ENCODE data around the gene RTN4IP1.
A peak's percentile ranks its signal among the peaks of the same experiment; 100 is the strongest.

The RTN4IP1 gene

DNA sequence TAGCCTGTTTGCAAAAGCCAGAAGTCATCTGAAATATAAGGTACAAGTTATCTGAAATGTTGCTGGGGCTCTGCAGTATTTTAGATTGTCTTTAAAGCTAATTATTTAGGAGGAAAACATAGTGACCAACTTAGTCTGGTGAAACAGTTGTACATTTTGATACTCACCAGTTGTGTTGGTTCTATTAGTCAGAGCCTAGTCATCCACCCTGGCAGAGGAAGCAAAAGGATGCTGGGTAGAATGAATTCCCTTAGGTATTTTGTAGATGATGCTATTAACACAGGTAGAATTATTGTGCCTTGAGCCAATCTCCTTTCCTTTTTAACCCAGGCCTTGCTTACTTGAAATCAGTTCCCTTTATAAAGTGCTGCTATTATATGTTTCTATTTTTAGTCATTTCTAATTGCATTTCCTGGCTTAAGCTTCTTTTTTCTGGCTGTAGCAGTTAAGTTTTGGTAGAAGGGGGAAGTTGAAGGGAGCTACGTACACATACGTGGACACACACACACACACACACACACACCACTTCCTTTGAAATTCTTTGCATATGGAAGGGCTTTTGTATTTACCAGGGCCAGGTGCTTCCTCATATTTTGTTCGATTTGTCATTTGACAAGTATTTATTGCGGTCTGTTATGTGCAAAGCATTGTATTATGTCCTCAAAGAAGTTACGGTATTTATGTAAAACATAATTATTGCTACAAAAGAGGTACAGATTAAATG lies 82.4 kb downstream of the RTN4IP1 start:
- peak; percentile 73 for DNase-seq (ENCODE audit: low read depth)

GRCh38 chr6:106546261-106546690 lies 83.0 kb downstream of the RTN4IP1 start:
- no peak for DNase-seq (ENCODE audit: low read depth)

DNA sequence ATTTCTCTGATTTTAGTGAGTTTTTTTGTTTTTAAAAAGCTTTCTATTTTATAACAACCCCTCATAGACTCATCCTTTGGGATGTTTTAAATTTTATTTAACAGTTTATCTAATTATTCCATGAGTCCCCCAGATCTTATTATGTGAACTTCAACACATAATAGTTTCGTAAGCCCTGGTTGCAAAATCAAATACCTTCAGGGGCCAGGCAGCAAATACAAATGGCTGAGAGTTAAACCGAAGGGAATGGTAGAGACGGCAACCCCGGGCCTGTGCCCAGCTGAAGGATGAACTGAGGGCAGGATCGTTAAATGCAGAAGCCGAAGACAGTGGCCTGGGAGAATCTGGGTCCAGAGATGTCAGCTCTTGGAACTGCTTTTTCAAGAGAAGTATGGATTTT lies 88.4 kb downstream of the RTN4IP1 start:
- no peak for DNase-seq (ENCODE audit: low read depth)

- no peak for DNase-seq (ENCODE audit: low read depth)
Measured at GRCh38 chr6:106540432-106540831, 88.9 kb downstream of the RTN4IP1 start.

DNA sequence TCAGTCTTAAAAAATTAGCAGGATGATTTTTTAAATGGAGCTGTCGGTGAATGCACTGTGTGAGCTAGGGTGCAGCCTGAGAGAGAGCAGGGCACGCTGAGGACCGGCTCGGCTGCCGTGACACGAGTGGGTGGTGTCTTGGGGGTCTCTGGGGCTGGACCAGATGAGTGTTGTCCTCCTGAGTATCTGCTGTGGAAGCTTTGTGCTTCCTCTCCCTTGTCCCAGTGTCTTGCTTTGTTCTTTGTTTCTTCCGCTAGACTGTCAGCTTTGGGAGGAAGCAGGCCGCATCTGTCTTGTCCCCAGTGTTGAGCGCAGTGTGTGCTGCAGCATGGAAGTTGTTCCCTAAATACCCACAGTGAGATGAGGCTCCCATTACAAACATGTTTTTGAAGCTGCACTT lies 89.4 kb downstream of the RTN4IP1 start:
- DNase-seq (ENCODE audit: low read depth) = no peak

DNA sequence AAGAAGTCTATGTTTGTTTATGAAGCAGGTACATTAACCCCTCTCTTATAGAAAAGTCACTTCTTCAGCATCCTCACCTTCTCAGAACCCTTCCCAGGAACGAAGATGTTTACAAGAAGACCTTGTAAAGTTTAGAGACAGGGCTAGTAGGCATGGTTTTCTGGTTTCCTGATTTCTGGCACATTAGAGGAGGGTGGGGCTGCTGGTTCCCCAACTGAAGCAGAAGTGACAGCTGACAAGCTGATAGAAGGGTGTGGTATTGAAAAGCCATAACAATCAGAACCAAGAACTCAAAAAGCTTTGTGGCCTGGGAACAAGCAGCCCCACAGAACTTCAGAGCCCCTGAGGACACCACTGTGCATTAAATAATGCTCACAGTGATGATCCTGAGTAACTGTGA lies 91.2 kb downstream of the RTN4IP1 start:
- no peak for DNase-seq (ENCODE audit: low read depth)

GRCh38 chr6:106537662-106538061 lies 91.6 kb downstream of the RTN4IP1 start:
- no peak for DNase-seq (ENCODE audit: low read depth)

DNA sequence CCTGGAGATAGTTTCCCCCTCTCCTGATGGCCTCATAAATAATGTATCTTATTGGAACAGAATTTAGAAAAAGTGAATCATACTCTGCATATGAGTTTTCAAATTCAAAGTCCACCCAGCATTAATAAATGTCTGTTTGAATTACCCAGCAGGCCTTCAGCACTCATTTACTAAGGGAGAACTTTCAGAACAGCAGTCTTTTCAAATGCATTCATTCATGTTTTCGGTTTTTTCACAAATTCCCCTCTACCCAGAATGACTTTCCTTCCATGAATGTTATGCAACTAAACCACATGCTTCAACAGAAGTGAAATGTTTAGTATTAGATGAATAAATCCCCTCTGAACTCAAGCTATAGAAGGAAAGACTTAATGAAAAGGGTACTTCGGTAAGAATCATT lies 92.4 kb downstream of the RTN4IP1 start:
- DNase-seq (ENCODE audit: low read depth) = no peak

- no peak for DNase-seq (ENCODE audit: low read depth)
Measured at GRCh38 chr6:106536357-106536756, 92.9 kb downstream of the RTN4IP1 start.

DNA sequence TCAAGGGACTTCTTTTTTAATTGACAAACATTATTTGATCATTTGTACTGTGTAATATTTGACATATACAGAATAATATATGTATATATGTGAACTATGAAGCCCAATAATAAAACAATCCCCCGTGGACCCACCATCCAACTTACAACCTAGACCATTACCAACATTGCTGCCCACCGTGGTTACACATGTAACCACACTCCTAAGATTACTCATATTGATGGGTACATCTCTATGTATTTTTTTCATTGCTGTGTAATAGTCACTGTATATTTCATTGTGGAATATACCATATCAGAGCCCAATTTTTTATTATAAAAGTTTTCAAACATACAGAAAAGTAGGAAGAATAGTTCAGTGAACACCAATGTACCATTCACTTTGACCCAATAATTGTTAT lies 94.3 kb downstream of the RTN4IP1 start:
- no peak for DNase-seq (ENCODE audit: low read depth)

DNA sequence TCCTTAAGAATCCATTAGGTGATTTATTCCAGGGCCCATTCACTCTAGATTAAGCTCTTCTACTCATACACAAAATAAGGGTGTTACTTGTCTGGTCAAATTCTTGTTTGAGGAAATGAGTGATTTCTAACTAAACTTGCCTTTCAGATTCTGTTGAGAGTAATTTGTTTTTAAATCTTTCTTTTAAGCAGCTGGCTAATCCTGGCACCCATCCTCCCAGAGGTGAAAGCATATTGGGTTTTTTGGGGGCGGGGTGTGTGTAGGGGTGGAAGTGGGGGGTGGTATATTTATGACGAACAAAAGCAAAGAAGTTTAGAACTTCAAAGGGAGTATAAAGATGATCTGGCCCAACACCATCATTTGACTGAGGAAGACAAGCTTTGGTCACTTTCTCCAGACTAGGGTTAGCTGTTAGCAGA lies 94.7 kb downstream of the RTN4IP1 start:
- no peak for DNase-seq (ENCODE audit: low read depth)

DNA sequence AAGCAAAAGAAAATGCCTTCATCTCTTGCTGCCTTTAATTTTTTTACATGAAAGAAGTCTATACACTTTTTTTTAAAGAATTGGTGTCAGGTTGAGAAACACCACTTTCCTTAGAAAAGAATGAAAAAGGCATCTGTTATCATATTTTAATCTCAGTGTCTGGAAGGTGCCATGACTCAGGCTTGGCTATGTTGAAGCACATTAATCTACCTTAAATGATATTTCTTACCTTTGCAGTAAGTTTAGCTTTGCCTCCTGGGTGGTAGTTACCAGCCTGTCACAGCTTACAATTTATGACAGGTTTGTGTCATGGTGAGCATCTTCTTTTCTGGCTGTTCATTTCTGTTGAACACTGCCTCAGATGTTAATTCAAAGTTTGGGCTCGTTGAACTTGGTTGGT lies 95.3 kb downstream of the RTN4IP1 start:
- DNase-seq (ENCODE audit: low read depth) = no peak

- DNase-seq (ENCODE audit: low read depth) = no peak
Measured at GRCh38 chr6:106533054-106533453, 96.2 kb downstream of the RTN4IP1 start.

DNA sequence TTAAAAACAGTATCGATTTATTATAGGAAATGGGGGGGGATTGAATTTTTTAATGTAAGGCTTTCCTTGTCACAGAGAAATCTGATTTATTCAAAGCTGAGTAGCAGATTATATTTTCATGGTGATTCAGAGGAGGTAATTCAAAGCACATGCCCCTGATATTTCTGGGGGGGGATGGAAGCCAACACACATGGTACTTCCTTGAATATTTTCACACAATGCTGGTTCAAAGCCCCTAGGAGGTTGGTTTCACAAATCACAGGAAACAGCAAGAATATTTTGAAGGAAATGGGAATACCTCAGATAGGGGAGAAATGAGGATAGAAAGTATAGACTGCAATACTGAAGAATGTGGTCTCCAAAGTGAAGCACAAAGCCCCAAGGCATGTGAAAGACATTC lies 98.8 kb downstream of the RTN4IP1 start:
- DNase-seq (ENCODE audit: low read depth) = no peak

DNA sequence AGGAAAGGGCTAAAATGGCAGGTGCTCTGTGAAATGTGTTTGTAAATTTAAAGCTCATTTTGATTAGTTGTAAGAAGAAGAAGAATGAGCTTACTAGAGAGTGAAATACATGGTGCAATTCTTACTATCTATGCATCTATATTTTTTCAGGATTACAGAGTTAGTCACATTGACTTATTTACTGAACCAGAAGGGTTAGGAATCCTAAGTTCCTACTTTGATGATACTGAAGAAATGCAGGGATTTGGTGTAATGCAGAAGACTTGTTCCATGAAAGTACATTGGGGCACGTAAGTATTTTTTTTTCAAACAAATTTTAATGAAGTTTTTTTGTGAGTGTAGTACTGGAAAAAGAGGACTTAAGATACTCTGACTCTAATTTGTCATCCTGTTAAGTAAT lies 99.3 kb downstream of the RTN4IP1 start:
- DNase-seq (ENCODE audit: low read depth) = no peak

GRCh38 chr6:106529438-106529837 lies 99.9 kb downstream of the RTN4IP1 start:
- DNase-seq (ENCODE audit: low read depth) = no peak

GRCh38 chr6:106528521-106528920 lies 100.8 kb downstream of the RTN4IP1 start:
- no peak for DNase-seq (ENCODE audit: low read depth)

GRCh38 chr6:106527979-106528378 lies 101.3 kb downstream of the RTN4IP1 start:
- DNase-seq (ENCODE audit: low read depth) = peak; percentile 91

- DNase-seq (ENCODE audit: low read depth) = no peak
Measured at GRCh38 chr6:106527117-106527516, 102.2 kb downstream of the RTN4IP1 start.

DNA sequence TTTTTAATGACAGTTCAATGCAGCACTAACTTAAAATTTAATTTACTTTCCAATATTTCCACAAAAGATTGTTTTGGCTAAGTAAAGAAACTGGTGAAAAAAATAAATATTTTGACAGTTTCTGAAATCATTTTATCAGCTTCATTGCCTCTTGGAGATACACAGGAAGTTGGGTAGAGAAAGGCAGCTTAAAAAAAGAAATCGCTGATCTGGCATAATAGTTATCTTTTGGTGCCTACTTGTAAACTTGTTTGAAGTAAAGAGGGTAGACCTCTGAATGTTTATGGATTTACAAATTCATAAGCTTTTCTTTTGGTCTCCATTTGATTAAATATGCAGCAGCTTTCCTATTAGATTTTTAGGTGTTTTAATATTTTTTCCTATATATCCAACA lies 103.4 kb downstream of the RTN4IP1 start:
- DNase-seq (ENCODE audit: low read depth) = no peak

DNA sequence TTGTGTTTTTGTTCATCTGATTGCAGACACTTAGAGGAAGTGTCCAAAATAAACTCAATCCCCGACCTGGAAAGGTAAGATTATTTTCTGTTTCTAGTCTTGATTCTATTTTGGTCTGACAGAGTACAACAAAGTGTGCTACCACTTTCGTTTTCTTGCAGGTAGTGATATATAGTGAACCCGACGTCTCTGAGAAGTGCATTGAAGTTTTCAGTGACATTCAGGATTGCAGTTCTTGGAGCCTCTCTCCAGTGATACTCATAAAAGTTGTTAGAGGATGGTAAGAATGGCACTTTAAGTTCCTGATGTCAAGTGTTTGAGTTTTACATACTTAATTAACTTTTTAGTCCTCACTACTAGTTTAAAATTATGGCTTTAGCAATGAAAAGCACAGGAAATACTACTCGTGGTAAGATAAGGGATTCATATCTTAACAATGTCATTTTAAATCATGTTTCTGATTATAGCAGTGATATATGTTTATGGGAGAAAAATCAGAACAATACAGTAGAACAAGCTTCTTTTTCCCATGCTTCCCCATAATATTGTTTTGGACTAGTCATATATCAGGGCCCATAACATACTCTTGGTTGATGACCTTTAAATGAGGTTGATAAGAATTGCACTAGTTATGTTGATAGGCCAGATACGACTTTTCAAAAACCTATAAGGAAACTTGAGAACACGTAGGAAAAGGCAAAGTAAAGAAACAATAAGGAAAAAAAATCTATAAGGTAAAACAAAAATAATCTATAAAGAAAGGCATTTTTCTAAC lies 104.0 kb downstream of the RTN4IP1 start:
- no peak for DNase-seq (ENCODE audit: low read depth)

DNA sequence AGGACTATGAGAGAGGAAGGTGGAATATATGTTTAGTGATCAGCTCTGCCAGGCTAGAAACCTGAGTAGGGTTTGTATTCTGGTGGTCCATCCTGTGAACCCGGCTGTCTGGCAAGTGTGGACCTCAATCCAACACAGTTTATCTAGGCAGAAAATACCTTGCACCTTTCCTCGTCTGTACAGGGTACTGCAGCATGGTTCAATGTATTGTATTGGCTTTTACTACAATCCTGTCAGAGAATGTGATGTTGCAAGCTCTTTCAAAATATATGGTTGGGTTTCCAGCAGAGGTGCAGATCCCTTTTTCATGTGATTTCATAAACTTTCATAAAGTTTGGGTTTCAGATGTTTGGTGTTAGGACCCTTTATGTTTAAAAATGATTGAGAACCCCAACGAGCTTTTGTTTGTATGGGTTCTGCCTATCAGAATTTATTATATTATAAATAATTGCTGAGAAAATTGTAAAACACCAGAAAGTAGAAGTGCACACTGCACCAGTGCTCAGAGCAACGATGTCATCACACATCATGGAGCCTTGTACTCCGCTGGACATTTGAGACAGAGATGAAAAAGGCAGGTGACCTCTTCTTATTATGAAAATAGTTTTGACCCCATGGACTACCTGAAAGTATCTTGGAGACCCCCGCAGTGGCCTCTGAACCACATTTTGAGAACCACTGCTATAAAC lies 106.6 kb downstream of the RTN4IP1 start:
- no peak for DNase-seq (ENCODE audit: low read depth)

Measured in fibroblast of the conjunctiva (primary cell).